Esophagus mucosa (tissue), 1 donor: ENCODE data around the gene SRGAP2C. TPM values are rescaled to one million over a fixed set of nuclear protein-coding genes. Genes with fewer than 3 reads are reported as not detected.
"Not testable (repeated sequence)": the region's sequence is repeated elsewhere in the genome, so short reads cannot be mapped to it uniquely, and the experiment has no call there.

Experiments used
- ATAC-seq: fragments of 200-7000 bp; cut with Tn5 transposase; one replicate; pipeline ENCODE4 v1.9.1; 2020
- total RNA-seq: library from RNA; stranded (reverse); gene quantifications from one replicate; pipeline ENCODE4 v1.2.4, GENCODE V29; 2023
- donor health status: DM: yes; HTN: yes; CAD: no.

Gene SRGAP2C
- total RNA-seq, 1 donor from 2014 or later, result 15.9 TPM

- ATAC-seq, result not testable (repeated sequence)
Observed at GRCh38 chr1:121187914-121188313, 3.1 kb downstream of the SRGAP2C start.

GRCh38 chr1:121192512-121192911, 7.7 kb downstream of the SRGAP2C start:
- ATAC-seq, result not testable (repeated sequence)

- not testable (repeated sequence) for ATAC-seq
Observed at GRCh38 chr1:121197095-121197882, 12.5 kb downstream of the SRGAP2C start.

GRCh38 chr1:121199763-121200162, 15.0 kb downstream of the SRGAP2C start:
- ATAC-seq, result not testable (repeated sequence)

- ATAC-seq, result not testable (repeated sequence)
Observed at GRCh38 chr1:121200232-121200631, 15.5 kb downstream of the SRGAP2C start.

GRCh38 chr1:121200985-121201981, 16.5 kb downstream of the SRGAP2C start:
- not testable (repeated sequence) for ATAC-seq

GRCh38 chr1:121202986-121203385, 18.2 kb downstream of the SRGAP2C start:
- not testable (repeated sequence) for ATAC-seq

- not testable (repeated sequence) for ATAC-seq
Observed at GRCh38 chr1:121205786-121206711, 21.3 kb downstream of the SRGAP2C start.

- ATAC-seq, result peak; percentile 62
Observed at GRCh38 chr1:121207328-121207727, 22.6 kb downstream of the SRGAP2C start.

GRCh38 chr1:121208375-121208774, 23.6 kb downstream of the SRGAP2C start:
- ATAC-seq, result peak; percentile 62

- ATAC-seq, result peak; percentile 31
Observed at GRCh38 chr1:121210778-121211177, 26.0 kb downstream of the SRGAP2C start.

GRCh38 chr1:121213491-121213890, 28.7 kb downstream of the SRGAP2C start:
- ATAC-seq, result not testable (repeated sequence)

- ATAC-seq, result peak; percentile 72
Observed at GRCh38 chr1:121214544-121215156, 29.9 kb downstream of the SRGAP2C start.

- ATAC-seq, result not testable (repeated sequence)
Observed at GRCh38 chr1:121215699-121216417, 31.1 kb downstream of the SRGAP2C start.

GRCh38 chr1:121216676-121217075, 31.9 kb downstream of the SRGAP2C start:
- ATAC-seq, result not testable (repeated sequence)

- ATAC-seq, result not testable (repeated sequence)
Observed at GRCh38 chr1:121221770-121222169, 37.0 kb downstream of the SRGAP2C start.

- peak; percentile 82 for ATAC-seq
Observed at GRCh38 chr1:121224714-121225113, 39.9 kb downstream of the SRGAP2C start.

GRCh38 chr1:121226295-121226904, 41.6 kb downstream of the SRGAP2C start:
- ATAC-seq, result not testable (repeated sequence)

GRCh38 chr1:121226925-121227324, 42.1 kb downstream of the SRGAP2C start:
- not testable (repeated sequence) for ATAC-seq
